HepG2 (cell line): ENCODE data around the gene WNT3. TPM values are rescaled to one million over a fixed set of nuclear protein-coding genes. Genes with fewer than 3 reads are reported as not detected.
A peak's percentile ranks its signal among the peaks of the same experiment; 100 is the strongest.

Experiments
- AFF4 ChIP-seq: sonication (generic); formaldehyde crosslinking; IDR thresholded peaks from 2 replicates; pipeline ENCODE4 v1.4.0; 2020; ENCODE audit warnings: missing genetic modification reagents
- E2F5 ChIP-seq: sonication (generic); formaldehyde crosslinking; conservative IDR thresholded peaks from 2 replicates; pipeline ENCODE4 v1.4.0; 2020; ENCODE audit warnings: missing genetic modification reagents
- HES4 ChIP-seq: sonication (generic); formaldehyde crosslinking; IDR thresholded peaks from 2 replicates; pipeline ENCODE4 v1.9.0; 2021; ENCODE audit warnings: mild to moderate bottlenecking, missing genetic modification reagents, borderline replicate concordance
- JUND ChIP-seq: sonication (generic); formaldehyde crosslinking; IDR thresholded peaks from 2 replicates; pipeline ENCODE4 v1.8.0; 2022; ENCODE audit warnings: mild to moderate bottlenecking, missing genetic modification reagents
- KDM1A ChIP-seq: IDR thresholded peaks from 2 replicates; pipeline ENCODE4 v1.6.1; 2016; ENCODE audit warnings: missing compliant biosample characterization
- KIAA2018 ChIP-seq: sonication (generic); formaldehyde crosslinking; IDR thresholded peaks from 2 replicates; pipeline ENCODE4 v1.5.0; 2020; ENCODE audit warnings: mild to moderate bottlenecking, missing genetic modification reagents, borderline replicate concordance
- KLF13 ChIP-seq: sonication (generic); formaldehyde crosslinking; IDR thresholded peaks from 2 replicates; pipeline ENCODE4 v1.4.0; 2020; ENCODE audit warnings: mild to moderate bottlenecking, missing genetic modification reagents
- MXD4 ChIP-seq: IDR thresholded peaks from 2 replicates; pipeline ENCODE4 v1.6.1; 2016; ENCODE audit warnings: mild to moderate bottlenecking, missing biosample characterization, missing genetic modification reagents
- NFYB ChIP-seq: sonication (generic); formaldehyde crosslinking; IDR thresholded peaks from 2 replicates; pipeline ENCODE4 v1.4.0; 2020; ENCODE audit warnings: missing genetic modification reagents
- NR3C1 ChIP-seq: sonication (generic); formaldehyde crosslinking; IDR thresholded peaks from 2 replicates; pipeline ENCODE4 v1.4.0; 2020; ENCODE audit warnings: missing genetic modification reagents
- SMARCE1 ChIP-seq: fragments of 450-650 bp; IDR thresholded peaks from 2 replicates; pipeline ENCODE4 v1.6.1; 2017; ENCODE audit warnings: borderline replicate concordance
- SP1 ChIP-seq, 2 experiments: fragments of 450-650 bp in 1 of 2; sonication (generic) in 1 of 2; formaldehyde crosslinking in 1 of 2; IDR thresholded peaks; 2 replicates each; pipeline versions ENCODE4 v1.4.0 to v1.6.1; 2016 to 2020; ENCODE audit warnings: missing genetic modification reagents in 1 of 2
- ZFP41 ChIP-seq: sonication (generic); formaldehyde crosslinking; IDR thresholded peaks from 2 replicates; pipeline ENCODE4 v1.4.0; 2020; ENCODE audit warnings: mild to moderate bottlenecking, missing genetic modification reagents, borderline replicate concordance
- ZNF256 ChIP-seq: sonication (generic); formaldehyde crosslinking; conservative IDR thresholded peaks from 2 replicates; pipeline ENCODE4 v1.4.0; 2020; ENCODE audit warnings: missing genetic modification reagents
- ZNF460 ChIP-seq: sonication (generic); formaldehyde crosslinking; IDR thresholded peaks from 2 replicates; pipeline ENCODE4 v1.5.1; 2020; ENCODE audit warnings: missing genetic modification reagents, mild to moderate bottlenecking, borderline replicate concordance
- ZNF577 ChIP-seq: sonication (generic); formaldehyde crosslinking; IDR thresholded peaks from 2 replicates; pipeline ENCODE4 v1.4.0; 2020; ENCODE audit warnings: mild to moderate bottlenecking, low read depth, missing genetic modification reagents, borderline replicate concordance
- polyA plus RNA-seq, 8 experiments: library from polyadenylated mRNA; depleted of rRNA in 3 of 8; stranded (reverse) in 7 of 8; unstranded in 1 of 8; fragments of >200 nt; fragmentation: Illumina TruSeq in 4 of 8; extraction: Trizol in 4 of 8; gene quantifications; 2 replicates each; pipeline versions ENCODE4 v1.2.1 to v1.2.3, GENCODE V29; 2011 to 2016; ENCODE audit warnings: low read depth in 4 of 8, missing spikeins in 1 of 8, mixed read lengths in 1 of 8; ENCODE audit not compliant: insufficient read depth in 1 of 8
- total RNA-seq, 5 experiments: library from RNA; depleted of rRNA; stranded (reverse); fragments of >200 nt; fragmentation: Illumina TruSeq; extraction: Trizol; gene quantifications; 2 replicates each; pipeline ENCODE4 v1.2.3, GENCODE V29; 2016; ENCODE audit warnings: low read depth in 1 of 5

Gene WNT3
- total and polyA plus RNA-seq, 2 of the 13 experiments (the other 11 are each of a cell fraction or from before 2014, with no cell fraction given), result 8.5 to 10.3 TPM

GRCh38 chr17:46841561-46842379 is 23.3 kb upstream of the WNT3 start (continued):
- TF ChIP-seq KIAA2018 (CRISPR knock-in tag) (no peak), ZFP41 (CRISPR knock-in tag) (no peak), ZNF577 (no peak), NFYB (CRISPR knock-in tag) (no peak), AFF4 (CRISPR knock-in tag) (no peak), MXD4 (CRISPR knock-in tag) (peak; percentile 69; the same call in 1 of the 2 replicates), NR3C1 (CRISPR knock-in tag) (no peak), ZNF256 (no peak), JUND (no peak), SMARCE1 (no peak), HES4 (CRISPR knock-in tag) (peak; percentile 85; the same call in 1 of the 2 replicates), ZNF460 (CRISPR knock-in tag) (no peak), KDM1A (CRISPR knock-in tag) (no peak), SP1 (IDR thresholded peaks at IDR 0.05) (no peak), SP1 (CRISPR knock-in tag; IDR thresholded peaks at IDR 0.05) (no peak), E2F5 (no peak), KLF13 (CRISPR knock-in tag) (peak; percentile 82; the same call in 1 of the 2 replicates)
